ENCODE measurements around the gene SLC49A3.

GRCh38 chr4:699816-700580, 11.0 kb upstream of the SLC49A3 start:
- TF ChIP-seq CTCF (IDR thresholded peaks at IDR 0.05) (no peak), POLR2A (IDR thresholded peaks at IDR 0.05) (no peak)

All from breast epithelium (tissue), 3 donors.